Activated CD8-positive, alpha-beta memory T cell treated with anti-CD3 and anti-CD28 coated beads for 4 hours (primary cell): ENCODE data around the gene NPR2.

Experiments
- DNase-seq, 2 donors: peaks; one replicate each; pipeline ENCODE4 v3.0.0-alpha.2; 2020; ENCODE audit warnings: low read depth in 2 of 2

NPR2 gene

DNA sequence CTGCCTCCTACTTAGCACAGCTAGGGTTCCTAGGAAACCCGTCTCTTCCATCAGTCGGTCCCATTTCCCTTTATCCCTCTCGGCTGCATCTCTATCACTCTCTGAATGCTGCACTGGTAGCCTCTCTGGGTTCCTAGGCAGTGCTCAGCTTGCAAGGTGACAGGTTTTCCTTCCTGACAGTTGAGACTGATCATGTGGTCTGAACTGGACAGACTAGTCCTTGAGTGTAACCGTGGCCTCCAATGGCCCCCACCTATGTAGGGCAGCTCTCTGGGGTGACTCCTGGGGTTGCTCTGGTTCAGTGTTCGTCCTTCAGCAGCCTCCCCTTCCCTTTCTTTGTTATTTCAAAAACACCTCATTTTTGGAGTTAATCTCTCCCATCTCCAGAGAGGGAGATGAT lies 41.4 kb downstream of the NPR2 start:
- no peak for DNase-seq

DNA sequence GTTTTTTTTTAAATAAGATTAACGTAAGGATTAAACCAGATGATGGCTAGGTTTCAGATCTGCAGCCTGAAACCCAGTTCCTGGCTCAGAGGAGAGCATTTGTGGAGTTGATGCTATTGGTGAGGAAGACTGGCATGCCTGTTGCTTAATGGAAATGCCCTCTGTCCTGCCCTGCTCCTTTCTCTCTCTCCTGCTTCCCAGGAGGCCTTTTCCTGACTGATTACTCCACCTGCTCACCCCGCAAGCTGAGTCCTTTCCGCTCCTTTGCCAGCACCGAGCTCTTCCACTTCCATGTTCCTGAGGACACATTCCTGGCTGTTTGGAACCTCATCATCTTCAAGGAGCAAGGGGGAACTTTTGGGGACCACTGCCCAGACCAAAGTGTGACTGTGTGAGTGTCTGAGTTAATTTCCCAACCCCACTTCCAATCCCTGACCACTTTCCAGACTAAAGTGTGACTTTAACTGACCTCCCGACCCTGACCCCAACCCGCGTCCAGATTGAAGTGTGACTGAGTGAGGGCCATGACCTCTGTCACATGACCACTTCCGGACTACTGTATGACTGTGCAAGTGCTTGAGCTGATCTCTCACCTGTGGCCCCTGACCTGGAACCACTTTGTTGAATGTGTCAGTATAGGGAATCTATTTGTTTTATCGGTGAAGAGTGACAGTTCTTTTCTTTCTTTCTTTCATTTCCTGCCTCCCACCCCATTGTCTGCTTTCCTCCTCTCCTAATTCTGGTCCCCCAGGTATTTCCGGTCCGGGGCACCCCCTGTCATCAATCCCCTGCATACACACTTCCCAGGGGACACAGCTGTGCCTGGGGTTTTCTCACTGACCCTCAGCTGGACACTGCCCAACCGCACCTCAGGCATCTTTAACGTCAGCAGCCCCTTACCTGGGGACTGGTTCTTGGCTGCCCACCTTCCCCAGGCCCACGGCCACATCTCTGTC lies 43.1 kb downstream of the NPR2 start:
- DNase-seq, result no peak

DNA sequence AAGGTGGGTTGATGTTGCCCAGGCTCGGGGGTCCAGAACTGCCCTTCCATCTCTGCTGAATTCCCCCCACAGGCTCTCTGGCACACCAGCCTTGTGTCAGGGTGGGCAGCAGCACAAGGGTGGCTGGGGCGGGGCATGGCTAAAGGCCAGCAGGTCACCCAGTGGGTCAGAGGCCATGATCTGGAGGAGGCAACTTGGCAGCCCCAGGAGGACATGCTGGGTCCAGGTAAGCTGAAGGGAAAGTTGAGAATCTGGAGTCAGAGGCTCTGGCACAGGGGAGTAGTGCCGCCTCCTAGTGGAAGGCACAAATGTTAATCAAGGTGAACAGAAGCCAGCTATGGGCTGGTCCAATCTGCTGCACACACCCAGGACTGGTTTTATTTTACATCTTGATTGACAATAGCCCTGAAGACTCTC lies 43.8 kb downstream of the NPR2 start:
- no peak for DNase-seq

DNA sequence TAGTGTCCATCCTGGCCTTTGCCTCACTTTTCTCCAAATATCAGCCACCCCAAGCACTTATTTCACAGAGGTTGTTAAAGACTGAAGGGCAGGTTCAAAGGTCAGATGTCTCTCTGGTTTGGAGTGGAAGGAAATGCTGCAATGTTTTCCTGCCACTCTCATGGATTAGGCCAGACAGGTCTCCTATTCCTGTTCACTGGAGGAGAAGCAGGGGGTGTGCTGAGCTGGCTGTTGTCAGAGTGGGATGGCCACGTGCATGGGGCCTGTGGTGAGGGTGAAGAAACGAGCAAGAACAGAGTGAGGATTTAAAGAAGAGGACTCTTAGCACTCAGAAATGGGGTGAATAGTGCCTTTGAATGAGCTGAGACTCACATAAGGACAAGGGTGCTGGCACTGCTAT lies 44.4 kb downstream of the NPR2 start:
- DNase-seq, result no peak

DNA sequence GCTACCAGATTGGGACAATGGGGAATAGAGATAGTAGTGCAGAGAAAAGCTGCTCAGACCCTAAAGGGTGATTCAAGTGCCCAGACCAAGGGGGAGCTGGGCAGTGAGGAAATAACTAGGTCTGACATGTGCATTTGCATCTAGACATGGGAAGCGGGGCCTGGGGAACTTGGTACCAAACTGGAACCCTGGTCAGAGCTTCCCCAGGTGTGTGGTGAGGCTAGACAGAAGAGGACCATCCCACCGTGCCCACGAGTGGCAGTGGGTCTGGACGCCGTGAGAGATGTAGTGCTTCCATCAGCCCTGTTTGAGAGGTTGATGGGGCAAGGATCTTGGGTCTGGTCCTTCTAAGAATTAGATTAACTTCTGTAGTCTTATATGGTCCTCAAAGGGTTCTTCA lies 45.2 kb downstream of the NPR2 start:
- DNase-seq, result no peak

DNA sequence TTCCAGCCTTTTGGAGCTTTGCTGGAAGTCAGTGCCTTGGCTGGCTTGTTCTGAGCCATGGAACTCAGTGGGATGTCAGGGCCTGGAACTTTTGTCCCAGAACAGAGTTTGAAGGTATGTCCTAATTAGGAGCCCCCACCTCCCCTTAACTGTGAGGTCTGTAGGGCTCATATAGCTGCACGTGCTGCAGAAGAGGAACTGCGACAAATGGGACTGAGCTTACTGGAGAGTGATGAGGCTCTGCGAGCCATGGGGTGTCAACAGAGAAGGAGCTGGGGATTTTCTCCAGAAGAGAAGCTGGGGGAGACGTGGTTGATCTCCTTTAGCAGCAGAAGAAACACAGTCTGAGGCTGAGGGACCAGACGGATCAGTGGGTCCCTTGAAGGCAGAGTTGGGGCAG lies 48.5 kb downstream of the NPR2 start:
- DNase-seq, result no peak

DNA sequence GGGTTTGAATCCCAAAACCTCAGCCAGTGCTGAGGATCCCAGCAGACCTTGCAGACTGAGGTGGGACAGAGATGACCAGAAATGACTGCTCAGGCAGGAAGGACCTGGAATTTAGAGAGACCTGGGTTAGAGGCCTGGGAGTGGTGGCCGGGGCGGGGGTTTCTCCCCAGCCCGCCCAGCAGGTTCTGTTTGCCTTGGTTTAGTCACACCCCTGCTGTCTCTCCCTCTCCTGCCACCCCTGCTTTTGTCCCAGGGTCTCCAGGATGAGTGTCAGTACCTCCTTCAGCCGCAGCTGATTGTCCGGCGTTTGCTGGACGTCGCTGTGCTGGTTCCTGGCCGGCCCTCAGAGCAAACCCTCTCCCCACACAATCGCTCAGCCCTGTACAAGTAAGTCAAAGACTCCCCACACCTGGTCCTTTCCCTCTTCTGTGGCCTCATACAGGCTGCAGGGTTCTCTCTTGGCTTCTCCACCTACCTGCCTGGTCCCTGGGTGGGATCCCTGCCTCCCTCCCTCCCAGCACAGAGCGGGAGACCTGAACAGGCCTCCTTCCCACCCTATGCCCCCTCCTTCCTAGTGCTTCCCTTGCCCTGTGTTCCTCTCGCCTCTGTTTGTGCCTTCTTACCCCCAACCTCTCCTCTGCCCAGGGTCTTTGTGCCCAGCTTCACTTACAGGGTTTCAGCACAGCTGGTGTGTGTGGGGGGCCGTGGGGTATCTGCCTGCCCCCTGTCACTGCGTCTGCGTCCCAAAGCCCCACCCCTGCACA lies 49.7 kb downstream of the NPR2 start:
- no peak for DNase-seq

DNA sequence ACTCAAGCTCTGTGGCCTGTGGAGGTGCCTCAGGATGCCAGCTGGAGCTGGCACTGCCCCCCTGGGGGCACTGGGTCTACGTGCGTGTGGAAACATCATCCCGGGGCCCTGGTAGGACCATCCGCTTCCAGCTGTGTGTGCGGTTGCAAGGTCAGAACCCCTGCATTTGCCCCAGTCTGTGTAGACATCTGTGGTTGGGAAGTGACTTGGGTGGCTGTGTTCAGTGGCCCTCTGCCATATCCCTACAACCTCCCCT lies 50.2 kb downstream of the NPR2 start:
- no peak for DNase-seq

DNA sequence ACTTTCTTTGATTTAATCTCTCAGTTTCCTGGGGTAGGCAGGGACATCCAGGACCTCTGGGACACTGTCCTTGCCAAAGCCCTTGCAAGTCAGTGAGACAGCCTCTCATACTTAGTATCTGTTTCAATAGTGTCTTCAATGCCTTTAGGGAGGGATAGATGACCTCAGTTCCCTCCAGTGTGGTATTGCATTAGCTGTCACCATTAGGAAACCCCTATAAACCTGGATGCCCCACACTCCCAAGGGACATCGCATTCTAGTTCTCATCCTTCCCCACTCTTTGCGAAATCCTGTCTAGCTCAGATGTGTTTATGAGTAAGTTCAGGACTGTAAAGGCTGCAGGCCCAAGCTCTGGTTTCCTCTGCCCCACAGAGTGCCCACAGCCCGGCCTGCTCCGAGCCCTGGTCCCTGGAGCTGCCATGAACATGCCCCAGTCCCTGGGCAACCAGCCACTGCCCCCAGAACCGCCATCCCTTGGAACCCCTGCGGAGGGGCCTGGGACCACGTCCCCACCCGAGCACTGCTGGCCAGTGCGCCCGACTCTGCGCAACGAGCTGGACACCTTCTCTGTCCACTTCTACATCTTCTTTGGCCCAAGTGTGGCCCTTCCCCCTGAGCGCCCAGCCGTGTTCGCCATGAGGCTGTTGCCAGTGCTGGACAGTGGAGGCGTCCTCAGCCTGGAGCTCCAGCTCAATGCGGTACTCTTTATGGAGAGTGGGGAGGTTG lies 50.8 kb downstream of the NPR2 start:
- DNase-seq, result no peak

DNA sequence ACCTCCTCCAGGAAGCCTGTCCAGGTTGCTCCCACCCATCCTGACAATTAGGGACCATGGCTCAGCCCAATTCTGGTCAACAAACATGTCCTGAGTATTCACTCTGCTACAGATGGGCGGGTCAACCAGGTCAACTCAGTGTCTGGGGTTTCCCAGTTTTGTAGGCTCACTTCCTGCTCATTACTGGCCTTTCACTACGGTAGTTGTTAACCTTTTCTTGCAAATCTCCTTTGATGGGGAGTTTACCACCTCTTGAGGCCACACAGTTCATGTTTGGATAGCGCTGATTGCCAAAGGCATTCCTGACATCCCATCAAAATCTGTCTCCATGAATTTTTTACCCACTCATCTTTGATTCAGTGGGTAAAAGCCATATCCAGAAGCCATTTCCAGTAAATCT lies 51.4 kb downstream of the NPR2 start:
- no peak for DNase-seq

DNA sequence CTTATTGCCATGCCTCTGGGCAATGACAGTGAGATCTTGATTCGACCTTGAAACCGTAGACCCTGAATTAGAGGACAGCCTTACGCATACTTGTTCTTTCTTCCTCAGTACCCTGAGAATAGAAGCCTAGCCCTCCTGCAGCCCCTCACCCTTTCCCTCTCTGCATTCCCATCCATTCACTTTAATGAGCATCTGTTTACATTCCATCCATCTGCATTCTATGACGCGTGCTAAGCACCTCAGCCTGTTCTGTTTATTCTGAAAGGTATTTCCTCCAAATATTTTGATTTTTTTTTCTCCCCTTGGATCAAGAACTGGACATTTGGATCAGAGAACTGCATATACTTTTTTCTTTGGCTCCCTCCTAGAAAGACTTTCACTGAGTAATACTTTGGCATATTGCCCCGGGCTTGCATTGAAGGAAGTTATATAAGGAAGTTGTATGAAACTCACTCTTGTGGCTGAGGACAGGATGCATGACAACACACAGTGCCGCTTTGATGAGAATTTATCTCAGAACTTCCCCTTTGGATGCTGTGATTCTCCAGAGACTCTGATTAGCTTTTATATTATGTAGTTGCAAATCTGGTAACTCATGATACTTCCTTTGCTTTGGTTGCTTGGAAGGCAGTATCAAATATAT lies 53.4 kb downstream of the NPR2 start:
- DNase-seq, result no peak

DNA sequence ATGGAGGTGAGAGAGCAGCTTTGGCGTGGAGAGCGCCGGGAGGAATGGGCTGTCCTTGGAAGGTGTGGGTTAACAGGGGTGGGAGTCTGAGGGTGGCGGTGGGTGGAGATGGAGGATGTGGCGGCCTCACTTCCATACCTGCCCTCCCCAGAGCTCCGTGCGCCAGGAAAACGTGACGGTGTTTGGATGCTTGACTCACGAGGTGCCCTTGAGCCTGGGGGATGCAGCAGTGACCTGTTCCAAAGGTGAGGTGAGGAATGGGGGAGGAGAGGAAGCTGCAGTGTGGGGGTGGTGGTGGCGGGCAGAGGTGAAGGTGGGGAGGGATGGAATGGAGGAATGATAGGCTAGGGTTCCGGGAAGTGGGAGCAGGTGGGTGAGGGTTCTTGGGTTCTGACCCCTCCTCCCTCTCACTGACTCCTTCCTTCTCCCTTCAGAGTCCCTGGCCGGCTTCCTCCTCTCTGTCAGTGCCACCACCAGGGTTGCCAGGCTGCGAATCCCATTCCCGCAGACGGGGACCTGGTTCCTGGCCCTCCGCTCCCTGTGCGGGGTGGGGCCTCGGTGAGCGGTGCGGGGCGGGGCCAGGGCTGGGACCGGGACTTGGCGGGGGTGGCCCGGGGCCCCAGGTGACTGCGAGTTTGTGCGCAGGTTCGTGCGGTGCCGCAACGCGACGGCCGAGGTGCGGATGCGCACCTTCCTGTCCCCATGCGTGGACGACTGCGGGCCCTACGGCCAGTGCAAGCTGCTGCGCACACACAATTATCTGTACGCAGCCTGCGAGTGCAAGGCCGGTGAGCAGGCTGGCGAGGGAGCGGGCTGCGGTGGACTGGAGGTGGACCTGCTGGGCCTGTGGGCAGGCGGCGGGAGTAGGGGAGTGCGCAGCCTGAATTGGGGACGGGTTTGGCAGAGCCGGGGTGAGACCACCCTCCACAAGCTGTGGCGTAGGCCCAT lies 54.7 kb downstream of the NPR2 start:
- DNase-seq, result no peak

DNA sequence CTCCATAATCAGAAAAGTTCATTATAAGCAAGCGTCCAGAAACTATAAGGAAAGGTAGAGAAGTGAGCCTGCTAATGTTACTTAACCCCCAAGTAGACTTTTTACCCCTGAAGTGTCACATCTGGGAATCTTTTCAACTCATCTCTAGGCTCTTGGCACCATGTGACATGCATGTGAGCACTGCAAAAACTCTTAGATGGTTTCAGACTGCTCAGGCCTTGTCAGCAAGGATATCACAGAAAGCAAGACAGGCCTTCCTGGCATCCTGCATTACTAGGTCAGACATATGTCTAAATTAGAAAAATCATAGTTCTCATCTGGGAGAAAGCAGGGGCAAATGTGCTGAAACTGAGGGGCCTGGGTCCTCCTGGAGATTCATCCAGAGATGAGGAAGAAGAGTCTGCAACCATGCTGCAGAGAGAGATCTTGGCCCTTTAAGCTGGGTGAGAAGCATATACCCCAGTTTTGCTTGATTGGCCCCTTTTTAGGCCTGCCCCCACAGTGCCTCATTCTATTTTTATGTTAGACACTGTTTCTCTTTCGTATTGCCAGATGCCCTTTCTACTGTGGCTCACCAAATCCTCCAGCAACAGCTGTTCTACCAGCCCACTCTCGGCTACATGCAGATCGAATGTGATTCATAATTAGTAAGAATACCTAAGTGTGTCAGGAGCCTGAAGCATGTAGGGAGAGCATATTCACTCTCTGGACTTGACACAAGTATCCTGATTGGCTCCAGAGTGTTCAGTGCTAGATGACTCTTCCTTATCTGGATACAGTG lies 56.6 kb downstream of the NPR2 start:
- DNase-seq, result no peak

DNA sequence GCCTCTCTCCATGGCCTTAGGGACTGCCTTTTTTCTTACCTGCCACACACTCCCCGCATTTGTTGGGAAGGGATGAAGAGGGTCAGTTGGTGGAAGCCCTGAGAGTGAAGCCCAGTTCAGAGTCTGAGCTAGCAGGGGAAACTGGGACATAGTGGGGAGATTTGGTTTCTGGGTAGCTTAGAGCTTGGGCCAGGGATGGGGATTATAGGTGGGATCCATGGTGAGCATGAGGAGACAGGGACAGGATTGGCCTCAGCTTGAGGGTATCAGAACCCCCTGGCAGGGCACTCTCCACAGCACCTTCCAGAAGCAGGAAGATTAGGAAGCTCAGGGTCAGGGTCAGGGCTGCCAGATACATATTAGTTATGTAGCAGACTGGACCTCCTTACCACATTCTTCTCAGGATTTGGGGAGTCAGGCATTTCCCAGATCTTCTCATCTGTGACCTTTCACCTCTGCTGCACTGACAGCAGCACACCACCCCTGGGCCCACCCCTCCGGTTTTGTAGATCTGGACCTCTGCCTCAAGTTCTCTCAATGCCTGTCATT lies 61.0 kb downstream of the NPR2 start:
- no peak for DNase-seq

DNA sequence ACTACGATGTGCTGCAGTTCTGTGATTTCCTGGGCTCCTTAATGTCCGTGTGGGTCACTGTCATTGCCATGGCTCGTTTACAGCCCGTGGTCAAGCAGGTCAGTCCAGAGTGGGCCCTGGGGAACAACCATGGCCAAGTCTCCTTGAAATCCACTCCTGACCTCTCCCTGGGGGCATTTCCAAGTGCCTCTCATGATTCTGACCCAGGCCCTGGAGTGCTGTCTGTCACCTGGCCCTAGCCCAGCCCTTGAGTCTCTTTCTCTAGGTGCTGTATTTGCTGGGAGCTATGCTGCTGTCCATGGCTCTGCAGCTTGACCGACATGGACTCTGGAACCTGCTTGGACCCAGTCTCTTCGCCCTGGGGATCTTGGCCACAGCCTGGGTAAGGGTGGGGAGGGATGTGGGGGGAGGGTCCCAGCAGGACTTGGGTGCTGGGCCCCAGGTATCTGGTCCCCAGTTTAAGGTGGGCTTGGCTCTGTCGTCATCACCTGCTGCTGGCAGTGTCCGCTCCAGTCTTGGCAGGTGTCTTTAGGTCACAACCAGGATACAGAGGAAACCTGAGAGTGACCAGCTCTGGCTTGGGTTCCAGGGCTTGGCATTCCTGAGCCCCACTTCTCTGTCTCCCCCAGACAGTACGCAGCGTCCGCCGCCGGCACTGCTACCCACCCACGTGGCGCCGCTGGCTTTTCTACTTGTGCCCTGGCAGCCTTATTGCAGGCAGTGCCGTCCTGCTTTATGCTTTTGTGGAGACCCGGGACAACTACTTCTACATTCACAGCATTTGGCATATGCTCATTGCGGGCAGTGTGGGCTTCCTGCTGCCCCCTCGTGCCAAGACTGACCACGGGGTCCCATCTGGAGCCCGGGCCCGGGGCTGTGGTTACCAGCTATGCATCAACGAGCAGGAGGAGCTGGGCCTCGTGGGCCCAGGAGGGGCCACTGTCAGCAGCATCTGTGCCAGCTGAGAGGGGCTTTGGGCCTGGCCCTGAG lies 61.8 kb downstream of the NPR2 start:
- DNase-seq, result no peak

DNA sequence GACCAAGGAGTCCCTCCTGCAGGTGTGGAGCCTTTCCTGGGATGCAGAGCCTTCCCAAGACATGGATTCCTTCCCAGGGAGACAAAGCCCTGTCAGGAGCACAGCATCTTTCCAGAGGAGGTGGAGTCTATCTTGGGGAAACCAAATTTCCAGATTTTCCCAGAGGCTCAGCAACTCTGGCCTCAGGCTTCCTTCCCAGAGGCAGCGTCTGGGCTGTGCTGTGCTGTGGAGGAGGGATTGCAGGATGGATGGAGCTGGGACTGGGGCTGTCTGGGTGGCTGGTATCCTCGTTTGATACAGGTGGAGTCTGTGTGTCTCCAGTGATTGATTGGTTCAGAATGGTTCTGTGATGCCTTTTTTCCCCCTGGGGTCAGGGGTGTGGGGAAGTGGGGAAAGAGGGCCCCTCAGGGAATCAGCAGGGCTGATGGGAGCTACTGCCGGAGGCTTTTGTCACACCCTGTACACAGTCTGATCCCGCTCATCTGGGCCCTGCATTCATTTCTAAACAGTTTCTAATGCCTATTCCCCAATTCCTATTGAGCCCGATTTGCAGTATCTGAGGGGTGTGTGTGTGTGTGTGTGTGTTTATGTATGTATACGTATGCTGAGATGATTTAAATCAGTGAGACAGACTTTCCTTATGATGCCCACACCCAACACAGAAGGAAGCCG lies 62.8 kb downstream of the NPR2 start:
- DNase-seq, result no peak

DNA sequence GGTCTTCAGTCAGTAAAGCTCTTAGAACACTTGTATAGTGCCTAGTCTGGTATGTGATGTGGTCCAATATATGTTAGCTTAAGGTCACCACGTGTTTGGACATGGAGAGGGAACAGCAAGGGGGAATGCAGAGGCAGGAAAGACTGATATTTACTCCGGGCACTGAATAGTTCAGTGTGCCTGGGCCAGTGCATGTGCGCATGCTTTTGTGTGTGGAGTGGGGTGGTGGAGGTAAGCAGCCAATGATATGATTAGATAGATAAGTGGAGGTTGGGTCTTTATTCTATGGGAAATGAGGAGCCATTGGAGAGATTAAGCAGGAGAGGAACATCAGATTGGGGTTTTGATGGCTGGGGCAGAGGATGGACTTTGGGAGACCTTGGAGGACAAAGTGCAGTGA lies 64.8 kb downstream of the NPR2 start:
- DNase-seq, result no peak

DNA sequence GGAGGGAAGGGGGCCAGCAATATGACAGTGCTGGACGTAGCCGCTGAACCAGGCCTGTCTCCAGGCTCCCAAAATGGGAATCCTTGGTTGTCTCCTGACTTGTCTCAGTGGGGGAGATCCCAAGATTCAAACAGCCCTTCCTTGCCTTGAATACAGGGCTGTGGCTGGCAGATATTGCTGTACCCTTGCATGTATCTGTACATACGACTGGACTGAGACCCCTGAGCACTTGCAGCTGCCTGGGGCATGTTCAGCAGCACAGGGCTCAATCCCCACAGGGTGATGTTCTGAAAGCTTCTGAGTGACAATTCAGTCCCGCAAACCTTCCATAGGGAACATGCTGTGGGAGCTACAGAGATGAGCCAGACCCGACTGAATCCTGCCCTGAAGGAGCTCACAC lies 65.5 kb downstream of the NPR2 start:
- DNase-seq, result no peak
